VCaP (cell line): ENCODE results near the gene TSPAN32.

Experiments used
- H3K27ac ChIP-seq: fragments of 450-650 bp; 2 replicates; pipeline ENCODE4 v1.5.1; 2017
- TF ChIP-seq, protein P1 (sequence below): fragments of 450-650 bp; conservative IDR thresholded peaks from 2 replicates; pipeline ENCODE4 v1.5.1; 2017; ENCODE audit warnings: mild to moderate bottlenecking, moderate library complexity

TSPAN32 gene

DNA sequence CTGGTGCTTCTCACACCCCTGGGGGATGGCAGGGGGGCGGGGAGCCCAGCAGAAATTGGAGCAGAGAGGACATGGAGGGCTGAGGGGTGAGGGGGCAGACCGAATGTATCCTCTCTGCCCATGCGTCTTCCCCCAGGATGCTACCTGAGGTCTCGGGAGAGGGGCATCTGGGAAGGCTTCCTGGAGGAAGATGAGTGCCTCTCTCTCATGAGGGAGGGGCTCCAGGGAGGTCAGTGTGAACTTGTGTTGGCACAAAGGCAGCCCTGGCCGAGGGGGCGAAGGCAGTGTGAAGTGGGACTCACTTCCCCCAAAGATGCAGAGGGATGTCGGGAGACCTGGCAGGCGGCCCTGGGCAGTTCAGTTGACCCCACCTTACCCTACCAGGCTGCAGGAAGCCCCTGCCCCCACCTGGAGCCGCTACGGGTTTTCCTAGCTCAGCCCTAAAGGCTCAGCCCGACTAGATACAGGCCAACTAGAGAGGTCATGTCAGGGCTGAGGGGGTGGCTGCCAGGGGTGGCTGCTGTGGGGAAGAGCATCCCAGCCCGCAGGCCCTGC, 41.8 kb upstream of the TSPAN32 start:
- TF ChIP-seq, protein P1, sequence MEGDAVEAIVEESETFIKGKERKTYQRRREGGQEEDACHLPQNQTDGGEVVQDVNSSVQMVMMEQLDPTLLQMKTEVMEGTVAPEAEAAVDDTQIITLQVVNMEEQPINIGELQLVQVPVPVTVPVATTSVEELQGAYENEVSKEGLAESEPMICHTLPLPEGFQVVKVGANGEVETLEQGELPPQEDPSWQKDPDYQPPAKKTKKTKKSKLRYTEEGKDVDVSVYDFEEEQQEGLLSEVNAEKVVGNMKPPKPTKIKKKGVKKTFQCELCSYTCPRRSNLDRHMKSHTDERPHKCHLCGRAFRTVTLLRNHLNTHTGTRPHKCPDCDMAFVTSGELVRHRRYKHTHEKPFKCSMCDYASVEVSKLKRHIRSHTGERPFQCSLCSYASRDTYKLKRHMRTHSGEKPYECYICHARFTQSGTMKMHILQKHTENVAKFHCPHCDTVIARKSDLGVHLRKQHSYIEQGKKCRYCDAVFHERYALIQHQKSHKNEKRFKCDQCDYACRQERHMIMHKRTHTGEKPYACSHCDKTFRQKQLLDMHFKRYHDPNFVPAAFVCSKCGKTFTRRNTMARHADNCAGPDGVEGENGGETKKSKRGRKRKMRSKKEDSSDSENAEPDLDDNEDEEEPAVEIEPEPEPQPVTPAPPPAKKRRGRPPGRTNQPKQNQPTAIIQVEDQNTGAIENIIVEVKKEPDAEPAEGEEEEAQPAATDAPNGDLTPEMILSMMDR, result no peak
- H3K27ac ChIP-seq, result no peak overlapping the region

DNA sequence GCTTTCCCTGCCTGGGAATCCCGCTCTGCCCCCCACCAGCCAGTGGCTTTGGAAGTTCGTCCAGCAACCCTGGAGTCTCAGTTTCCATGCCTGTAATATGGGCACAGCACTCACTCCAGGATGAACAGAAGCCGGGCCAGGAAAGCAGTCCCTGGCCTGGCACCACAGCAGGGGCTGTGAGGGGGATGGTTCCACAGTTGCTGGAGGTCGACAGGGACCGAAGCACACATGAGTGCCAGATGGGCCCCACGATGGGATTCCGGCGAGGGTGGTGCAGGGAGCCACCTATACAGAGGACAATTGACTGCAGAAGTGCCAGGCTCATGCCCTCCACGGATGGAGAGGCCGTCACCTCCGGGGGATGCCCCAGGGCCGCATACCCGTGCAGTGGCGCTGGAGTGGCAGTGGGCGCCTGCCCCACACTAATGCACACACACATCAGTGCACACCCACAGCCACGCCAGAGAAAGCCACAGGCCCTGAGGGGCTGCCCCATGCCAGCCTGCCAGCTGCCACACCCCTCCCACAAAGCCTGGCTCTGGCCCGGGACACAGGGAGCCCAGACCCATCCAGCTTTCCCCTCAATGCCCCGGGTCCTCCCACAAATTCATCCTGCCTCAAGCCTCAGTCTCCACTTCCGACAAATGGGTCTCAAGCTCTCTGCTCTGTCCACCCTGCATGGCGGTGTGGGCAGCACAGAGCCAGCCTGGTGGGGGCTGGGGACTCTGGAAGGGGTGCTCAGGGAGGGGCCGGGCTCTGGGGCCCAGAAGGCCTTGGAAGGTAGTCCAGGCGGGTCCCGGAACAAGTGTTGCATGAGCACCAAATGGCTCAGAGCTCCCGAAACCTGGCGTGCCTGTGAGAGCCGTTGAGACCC, 41.1 kb upstream of the TSPAN32 start:
- no peak overlapping the region for H3K27ac ChIP-seq
- TF ChIP-seq, protein P1, result no peak

DNA sequence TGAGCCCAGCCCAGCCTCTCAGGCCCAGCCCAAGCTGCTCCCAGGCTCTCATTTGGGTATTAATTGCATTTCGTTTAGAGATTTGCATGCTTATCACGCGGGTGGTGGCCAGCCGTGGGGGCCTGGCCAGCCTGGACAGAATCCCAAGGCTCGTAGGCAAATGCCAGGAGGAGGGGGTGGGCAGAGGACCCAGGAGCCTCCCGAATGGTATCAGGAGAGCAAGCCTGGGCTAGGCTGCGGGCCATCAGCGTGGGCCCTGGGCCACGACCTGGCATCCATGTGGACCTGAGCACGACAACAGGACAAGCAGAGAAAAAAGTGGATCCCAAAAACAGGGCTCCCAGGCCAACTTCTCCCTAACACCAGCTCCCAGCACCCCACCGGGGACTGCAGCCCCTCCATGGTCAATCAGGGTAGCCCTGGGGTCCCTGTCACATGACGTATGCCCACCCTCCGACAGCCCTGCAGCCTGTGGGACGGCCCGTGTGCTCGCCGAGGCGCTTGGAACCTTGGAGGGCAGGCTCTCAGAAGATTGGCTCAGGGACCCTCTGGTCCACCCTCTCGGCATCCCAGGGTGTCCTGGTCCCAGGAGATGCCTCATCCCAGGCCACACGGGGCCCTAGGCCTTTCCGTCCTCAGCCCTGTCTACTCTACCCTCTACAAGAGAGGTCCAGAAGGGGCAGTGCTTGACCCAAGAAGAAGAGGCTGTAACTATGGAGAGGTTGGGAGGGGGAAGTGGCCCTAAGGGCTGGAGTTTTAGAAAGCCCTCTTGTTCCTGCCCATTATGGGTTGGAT, 40.2 kb upstream of the TSPAN32 start:
- TF ChIP-seq, protein P1, result no peak
- H3K27ac ChIP-seq, result no peak overlapping the region

DNA sequence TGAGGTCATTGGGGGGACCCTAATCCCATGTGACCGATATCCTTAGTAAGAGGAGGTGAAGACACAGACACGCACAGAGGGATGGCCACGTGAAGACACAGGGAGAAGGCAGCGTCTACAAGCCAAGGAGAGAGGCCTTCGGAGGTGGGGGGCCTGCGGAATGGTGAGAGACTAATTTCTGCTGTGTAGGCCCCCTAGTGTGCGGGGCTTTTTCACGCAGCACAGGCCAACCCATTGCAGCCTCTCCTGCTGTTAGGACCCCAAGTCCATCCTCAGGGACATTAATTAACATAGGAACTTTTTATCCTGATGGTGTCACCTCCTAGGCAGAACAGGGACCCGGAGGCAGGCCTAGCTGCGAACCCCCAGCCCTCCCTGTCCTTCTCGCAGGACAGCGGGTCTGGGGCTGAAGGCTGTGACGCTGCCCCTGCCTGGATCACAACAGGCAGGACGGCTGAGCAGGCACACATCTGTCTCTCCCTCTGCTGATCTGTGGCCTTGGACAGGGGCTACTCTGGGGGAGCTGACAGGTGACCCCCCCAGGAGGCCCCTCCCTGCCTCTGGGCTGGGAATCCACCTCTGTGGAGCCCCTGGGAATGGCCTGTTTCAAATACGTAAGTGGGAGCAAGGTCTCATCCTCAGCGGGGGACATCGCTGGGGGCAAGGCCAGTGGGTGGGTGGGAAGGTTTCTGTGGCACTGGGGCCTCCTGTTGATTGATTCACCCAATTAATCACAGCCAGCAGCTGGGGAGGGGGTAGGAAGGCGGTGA, 39.3 kb upstream of the TSPAN32 start:
- TF ChIP-seq, protein P1, result no peak
- H3K27ac ChIP-seq, result no peak overlapping the region

DNA sequence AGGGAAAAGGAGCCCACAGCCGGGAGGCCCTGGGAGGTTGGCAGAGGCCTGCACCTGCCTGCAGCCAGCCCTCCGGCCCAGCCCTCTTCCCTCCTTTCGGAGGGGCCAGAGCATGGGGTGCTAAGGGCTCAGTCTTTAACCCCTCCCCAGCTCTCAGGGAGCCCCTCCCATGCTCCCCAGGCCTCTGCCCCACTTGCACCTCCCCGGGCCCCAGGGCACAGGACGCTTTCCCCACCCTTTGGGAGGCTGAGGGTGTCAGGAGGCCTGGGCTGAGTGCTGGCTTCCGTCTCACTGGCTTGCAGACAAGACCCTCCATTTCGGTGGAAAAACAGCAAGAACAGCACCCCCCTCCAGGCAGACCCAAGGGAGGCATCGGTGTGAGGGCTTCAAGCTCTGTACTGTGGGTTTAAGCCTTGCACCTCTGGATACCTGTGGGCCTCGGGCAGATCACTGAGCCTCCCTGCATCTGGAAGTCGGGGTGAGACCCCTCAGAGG, 38.7 kb upstream of the TSPAN32 start:
- TF ChIP-seq, protein P1, result no peak

DNA sequence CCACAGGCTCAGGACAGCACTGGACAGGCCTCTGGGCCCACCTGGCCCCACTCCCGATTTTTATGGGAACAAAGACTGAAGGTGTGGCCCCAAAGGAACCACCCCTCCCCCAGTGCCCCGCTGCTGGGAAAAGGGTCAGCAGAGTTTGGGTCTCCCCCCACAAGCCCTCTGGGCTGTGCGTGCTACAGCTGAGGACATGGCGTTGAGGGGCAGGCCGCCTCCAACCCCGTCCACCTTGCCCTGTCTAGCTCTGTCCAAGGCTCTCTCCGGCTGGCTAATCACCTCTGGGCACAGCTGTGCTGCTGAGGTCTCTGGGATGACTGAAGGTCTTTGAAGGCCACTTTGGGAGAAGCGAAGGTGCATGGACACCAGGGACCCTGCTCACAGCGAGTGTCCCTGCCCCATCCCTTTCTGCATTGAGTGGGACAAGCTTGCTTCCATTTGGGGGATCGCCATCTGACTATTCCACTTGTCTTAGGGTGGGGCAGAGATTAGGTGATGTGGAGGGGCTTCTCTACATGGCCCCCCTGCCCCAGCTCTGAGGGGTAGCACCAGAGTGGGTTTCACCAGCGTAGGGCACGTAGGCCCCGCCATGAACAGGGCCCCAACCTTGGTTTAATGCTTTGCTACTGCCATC, 38.0 kb upstream of the TSPAN32 start:
- H3K27ac ChIP-seq, result no peak overlapping the region
- TF ChIP-seq, protein P1, result no peak

More for the DNA sequence above, 38.7 kb upstream of the TSPAN32 start:
- H3K27ac ChIP-seq, result no peak overlapping the region
